Heart left ventricle (tissue), 13 donors: ENCODE results near the gene HDAC4.

Experiments
- CTCF ChIP-seq, 12 donors: fragments of 200-600 bp; sonication (generic) in 4 of 12; IDR thresholded peaks; one replicate each; pipeline versions ENCODE4 v1.5.0 to v1.8.0; 2018 to 2022; ENCODE audit warnings: antibody characterized with exemption in 12 of 12, mild to moderate bottlenecking in 5 of 12
- POLR2A ChIP-seq, 2 donors: fragments of 450-650 bp; IDR thresholded peaks; one replicate each; pipeline ENCODE4 v1.6.1; 2017; ENCODE audit warnings: antibody characterized with exemption in 2 of 2, mild to moderate bottlenecking in 2 of 2, moderate library complexity in 2 of 2
- donor health status: ischemic (EF 13 %, LVEDD 7.1; RV severe dilation, severe dysfunction).
- donor health status: DM: no; HTN: yes; CAD: no.
- donor health status: DM: no; HTN: no; CAD: no.
- donor health status: ischemic (EF 25% LVEDD 6.9; RV normal size, moderate dysfunction).
- donor health status: ischemic (EF 25% LVEDD 5.7; RV mildly dilated, moderate dysfunction).
- donor health status: ischemic (EF 35%, LVEDD 5.7; RV mildly dilated, moderate dysfunction).
- donor health status: nonischemic (EF 11% LVEDD 7.7; RV severe dilation, severe dysfunction).
- donor health status: DM: yes; HTN: yes; CAD: no.
- donor health status: PGD.
- donor health status: ischemic (EF 29% LVEDD 5.4; RV normal size, mild dysfunction).
- donor health status: nonischemic (EF 23%, LVEDD 6.1; RV moderate dilation, normal function).

GRCh38 chr2:239257511-239257937 is 143.3 kb downstream of the HDAC4 start:
- no peak for TF ChIP-seq POLR2A (IDR thresholded peaks at IDR 0.05)
- TF ChIP-seq CTCF (IDR thresholded peaks at IDR 0.05), result no peak
